ENCODE results near the gene ANKZF1.
"Not testable (repeated sequence)": the region's sequence is repeated elsewhere in the genome, so short reads cannot be mapped to it uniquely, and the experiment has no call there.

ANKZF1 gene

DNA sequence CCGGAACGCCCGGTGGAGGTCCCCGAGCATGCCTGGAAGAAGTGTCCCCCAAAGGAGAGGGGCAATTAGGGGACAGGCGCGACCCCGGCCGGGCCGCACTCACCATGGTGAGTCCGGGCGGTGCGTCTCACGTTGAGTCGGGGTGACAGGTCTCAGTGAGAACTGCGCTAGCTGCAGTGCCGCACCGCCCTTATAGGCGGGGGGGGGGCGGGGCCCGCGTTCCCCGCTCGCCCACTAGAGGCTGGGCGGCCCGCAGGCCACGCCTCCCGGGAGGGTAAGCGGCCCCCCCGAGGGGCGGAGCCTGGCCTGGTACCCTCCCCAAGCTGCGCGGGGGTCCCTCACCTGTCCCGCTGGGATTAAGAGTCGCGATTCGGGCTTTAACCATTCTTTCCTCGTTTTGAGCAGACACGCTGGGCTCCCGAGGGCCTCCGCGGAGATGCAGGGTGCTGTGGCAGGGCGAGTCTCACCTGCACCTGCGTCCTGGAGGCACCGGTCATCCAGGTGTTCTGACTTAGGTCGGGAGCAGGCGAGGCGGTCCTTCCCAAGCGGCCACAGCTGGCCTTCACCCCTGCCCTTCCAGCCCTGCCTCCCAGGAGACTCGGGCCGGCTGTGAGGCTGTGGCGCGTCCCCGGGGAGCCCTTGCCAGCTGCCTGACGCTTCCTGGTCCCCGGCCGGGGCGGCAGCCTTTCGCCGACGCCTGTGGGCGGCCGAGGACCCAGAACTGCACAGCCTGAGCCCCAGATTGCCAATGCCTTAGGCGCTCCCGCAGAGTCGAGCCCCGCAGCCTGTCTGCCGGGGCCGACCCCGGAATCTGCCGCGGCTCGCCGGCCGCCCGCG lies 24.4 kb downstream of the ANKZF1 start, which contains the start of gene TUBA4A:
Gene TUBA4A, minus strand, starts transcription at position 166 of the 837 bp plus-strand sequence. Its CDS starts 60 bp downstream, at position 106.
- DNase-seq (ENCODE audit: low read depth in 4 of 4, low spot score in 1 of 4), result peak; percentile 74 to 92 (median 83)

- DNase-seq (ENCODE audit: low read depth in 4 of 4, low spot score in 1 of 4), result no peak
These were observed 25.1 kb downstream of the ANKZF1 start for GRCh38 chr2:219254590-219255201.

GRCh38 chr2:219258942-219259341 lies 29.3 kb downstream of the ANKZF1 start:
- DNase-seq (ENCODE audit: low read depth in 4 of 4, low spot score in 1 of 4), result not testable (repeated sequence)

- DNase-seq (ENCODE audit: low read depth in 4 of 4, low spot score in 1 of 4), result no peak
These were observed 31.6 kb downstream of the ANKZF1 start for GRCh38 chr2:219261024-219261855.

DNA sequence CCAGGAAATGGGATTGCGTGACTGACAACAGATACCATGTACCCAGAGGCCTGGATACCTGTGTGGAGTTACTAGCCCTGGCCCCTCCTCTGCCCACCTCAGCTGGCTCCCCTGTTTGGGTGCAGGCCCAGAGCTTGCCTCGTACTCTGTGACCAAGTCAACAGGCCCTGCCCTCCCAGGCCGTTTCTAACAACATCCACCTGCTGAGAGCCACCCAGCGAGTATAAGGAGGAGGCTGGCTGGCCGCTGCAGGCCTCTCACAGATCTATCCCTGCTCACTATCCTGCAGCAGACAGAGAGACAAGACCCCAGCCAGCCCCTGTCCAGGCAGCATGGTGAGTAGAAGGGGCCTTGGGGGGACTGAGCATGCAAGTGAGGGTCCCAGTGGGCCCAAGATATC lies 36.6 kb downstream of the ANKZF1 start:
- no peak for DNase-seq (ENCODE audit: low read depth in 4 of 4, low spot score in 1 of 4)

DNA sequence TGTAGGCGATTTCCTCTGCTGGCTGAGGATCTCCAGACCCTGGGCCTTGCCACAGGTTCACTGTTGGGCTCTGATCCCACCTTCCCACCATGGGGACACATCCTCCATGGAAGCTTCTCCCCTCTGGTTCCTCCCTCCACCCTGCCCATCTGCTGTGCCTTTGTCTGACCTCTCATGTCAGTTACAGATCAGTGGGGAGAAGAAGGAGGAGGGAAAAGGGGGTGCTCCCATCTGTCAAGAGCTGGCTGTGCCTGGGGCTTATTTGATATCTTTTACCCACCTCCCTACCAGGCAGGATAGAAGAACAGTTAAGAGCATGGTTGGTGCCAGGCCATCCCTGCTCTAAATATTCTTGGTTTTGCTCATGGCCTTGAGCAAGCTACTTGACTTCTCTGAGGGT lies 37.3 kb downstream of the ANKZF1 start:
- no peak for DNase-seq (ENCODE audit: low read depth in 4 of 4, low spot score in 1 of 4)

DNA sequence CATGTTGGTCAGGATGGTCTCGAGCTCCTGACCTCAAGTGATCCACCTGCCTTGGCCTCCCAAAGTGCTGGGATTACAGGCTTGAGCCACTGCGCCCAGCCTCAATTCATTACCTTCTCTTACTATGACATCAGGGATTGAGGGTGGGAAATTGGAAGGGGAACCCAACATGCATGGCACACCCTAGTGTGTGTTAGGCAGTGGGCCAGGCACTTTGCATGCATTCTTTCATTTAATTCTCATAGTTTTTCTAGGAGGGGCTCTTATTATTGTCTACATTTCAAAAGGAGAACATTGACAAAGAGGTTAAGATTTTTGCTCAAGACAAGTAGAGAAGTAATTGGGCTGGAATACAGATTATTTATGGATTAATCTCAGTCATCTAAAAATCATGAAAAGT lies 38.7 kb downstream of the ANKZF1 start:
- no peak for DNase-seq (ENCODE audit: low read depth in 4 of 4, low spot score in 1 of 4)

GRCh38 chr2:219269362-219270054 lies 39.9 kb downstream of the ANKZF1 start:
- no peak for DNase-seq (ENCODE audit: low read depth in 4 of 4, low spot score in 1 of 4)

- DNase-seq (ENCODE audit: low read depth in 4 of 4, low spot score in 1 of 4), result no peak
These were observed 40.4 kb downstream of the ANKZF1 start for GRCh38 chr2:219270055-219270372.

DNA sequence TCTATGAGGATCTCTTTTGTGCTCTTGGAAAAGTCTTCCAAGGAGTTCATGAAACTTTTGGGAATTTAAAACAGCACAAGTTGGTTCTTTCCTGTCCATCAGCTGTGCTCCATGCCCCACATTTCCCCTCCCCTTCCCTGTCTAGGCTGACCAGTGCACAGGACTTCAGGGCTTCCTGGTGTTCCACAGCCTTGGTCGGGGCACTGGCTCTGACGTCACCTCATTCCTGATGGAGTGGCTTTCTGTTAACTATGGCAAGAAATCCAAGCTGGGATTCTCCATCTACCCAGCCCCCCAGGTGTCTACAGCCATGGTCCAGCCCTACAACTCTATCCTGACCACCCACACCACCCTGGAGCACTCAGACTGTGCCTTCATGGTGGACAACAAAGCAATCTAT lies 41.4 kb downstream of the ANKZF1 start:
- DNase-seq (ENCODE audit: low read depth in 4 of 4, low spot score in 1 of 4), result no peak

DNA sequence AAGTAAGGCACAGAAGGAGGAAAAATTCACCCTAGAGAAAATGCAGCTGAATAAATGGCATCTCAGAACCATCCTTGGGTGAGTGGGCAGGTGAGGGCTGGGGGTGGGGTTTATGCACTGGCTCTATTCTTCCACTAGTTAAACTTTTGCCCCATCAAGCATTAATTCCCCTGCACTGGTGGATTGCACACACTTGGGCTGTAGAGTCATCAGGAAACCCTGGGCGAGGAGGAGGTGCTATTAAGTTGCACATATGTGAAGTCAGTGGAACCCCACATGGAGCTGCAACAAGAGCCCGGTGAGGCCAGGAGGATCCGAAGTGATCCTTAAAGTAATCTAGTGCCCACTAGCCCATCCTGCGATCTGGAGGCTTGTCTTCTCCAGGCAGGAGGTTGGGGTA lies 42.8 kb downstream of the ANKZF1 start:
- DNase-seq (ENCODE audit: low read depth in 4 of 4, low spot score in 1 of 4), result no peak

DNA sequence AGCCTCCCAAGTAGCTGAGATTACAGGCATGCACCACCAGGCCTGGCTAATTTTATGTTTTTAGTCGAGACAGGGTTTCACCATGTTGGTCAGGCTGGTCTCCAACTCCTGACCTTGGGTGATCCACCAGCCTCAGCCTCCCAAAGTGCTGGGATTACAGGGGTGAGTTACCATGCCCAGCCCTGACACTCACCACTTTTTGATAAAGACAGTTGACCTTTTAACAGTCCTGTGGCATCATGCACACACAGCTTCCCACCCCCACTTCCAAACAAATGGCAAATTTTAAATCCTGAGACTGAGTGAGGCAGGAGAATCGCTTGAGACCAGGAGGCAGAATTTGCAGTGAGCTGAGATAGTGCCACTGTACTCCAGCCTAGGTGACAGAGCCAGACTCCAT lies 43.4 kb downstream of the ANKZF1 start:
- DNase-seq (ENCODE audit: low read depth in 4 of 4, low spot score in 1 of 4), result no peak

GRCh38 chr2:219273937-219274336 lies 44.3 kb downstream of the ANKZF1 start:
- DNase-seq (ENCODE audit: low read depth in 4 of 4, low spot score in 1 of 4), result no peak

DNA sequence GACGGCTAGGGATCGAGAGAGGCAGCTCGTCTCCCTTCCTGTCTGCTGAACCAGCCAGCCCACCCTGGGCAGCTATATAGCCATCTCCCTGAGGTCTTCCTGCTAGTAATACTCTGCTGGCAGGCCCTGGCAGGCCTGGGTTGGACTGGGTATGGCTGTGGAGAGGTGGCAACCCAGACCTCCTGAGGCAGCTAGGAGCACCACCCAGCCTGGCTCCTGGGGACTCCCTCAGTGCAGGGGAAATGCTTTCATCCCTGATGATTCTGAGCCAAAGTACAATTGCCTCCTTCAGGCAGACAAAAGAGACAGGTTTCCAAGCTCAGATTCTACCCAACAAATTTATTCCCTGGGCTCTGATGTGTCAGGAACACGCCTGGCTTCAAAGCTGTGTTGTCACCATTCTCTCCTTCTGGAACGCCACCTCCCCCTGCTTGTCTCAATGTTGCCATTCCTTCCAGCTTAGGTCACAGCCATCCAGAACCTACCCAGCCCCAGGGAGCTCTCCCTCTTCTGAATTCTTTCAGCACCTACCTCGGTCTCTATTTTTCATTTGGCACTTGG lies 44.8 kb downstream of the ANKZF1 start:
- no peak for DNase-seq (ENCODE audit: low read depth in 4 of 4, low spot score in 1 of 4)

- DNase-seq (ENCODE audit: low read depth in 4 of 4, low spot score in 1 of 4), result peak in 3 of 4 experiments; percentile 62 to 65 (median 64)
These were observed 48.4 kb downstream of the ANKZF1 start for GRCh38 chr2:219277703-219278654.

DNA sequence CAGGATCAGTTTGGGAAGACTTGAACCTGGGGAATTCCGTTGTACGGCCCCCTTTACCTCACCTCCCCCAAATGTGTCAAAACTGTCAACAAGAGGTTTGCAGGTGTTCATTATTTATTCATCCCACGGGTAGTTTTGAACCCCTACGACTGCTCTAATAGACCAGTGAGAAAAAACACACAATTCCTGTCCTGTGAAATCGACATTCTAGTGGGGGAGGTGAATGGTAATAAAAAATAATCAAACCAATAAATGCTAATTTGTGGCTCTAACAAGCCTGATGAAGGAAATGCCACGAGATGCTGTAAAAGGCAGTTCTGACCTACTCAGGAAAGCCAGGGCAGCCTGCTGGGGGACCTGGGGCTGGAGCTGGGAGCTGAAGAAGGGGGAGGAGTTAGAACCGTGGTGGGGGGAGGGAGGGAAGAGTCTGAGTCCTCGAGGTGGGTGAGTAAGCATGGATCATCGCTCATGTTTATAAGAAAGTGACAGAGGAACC lies 49.1 kb downstream of the ANKZF1 start:
- no peak for DNase-seq (ENCODE audit: low read depth in 4 of 4, low spot score in 1 of 4)

DNA sequence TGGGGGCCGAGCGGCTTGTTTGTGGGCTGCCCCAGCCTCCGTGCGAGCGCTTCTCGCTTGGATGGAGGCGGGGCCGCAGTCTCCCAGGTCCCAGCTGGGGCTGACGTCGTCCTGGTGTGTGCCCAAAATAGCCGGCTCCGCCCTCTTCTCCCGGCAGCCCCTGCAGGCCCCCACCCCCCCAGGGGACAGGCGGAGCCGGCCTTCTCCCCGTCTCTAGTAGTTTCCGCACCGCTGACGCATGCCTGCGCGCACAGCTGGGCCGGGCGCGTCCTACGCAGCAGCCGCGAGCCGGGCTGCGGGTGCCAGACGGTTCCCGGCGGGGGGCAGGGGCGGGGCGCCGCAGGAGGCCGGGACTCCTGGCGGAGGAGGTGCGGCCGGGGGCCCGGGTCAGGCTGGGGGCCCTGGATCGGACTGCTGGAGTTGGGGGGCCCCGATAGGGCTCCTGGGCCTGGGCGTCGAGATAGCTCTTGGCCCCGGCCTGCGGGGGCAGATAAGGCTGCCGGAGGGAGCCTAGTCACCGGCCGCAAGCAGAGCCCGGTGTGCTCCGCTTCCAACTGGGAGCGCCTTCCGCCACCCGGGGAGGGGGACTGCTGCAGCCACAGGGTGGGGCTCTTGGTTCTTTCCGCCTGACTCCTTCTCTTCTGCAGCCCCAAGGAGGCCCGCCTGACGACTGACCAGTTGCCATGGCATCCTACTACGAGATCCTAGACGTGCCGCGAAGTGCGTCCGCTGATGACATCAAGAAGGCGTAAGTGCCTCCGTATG lies 49.7 kb downstream of the ANKZF1 start, which contains the start of gene DNAJB2:
Gene DNAJB2, plus strand, starts transcription at position 216 of the 765 bp plus-strand sequence. Its CDS starts 468 bp downstream, at position 684.
- DNase-seq (ENCODE audit: low read depth in 4 of 4, low spot score in 1 of 4), result peak; percentile 93 to 99 (median 97)

- no peak for DNase-seq (ENCODE audit: low read depth in 4 of 4, low spot score in 1 of 4)
These were observed 50.4 kb downstream of the ANKZF1 start for GRCh38 chr2:219279916-219280516.

All from stimulated activated CD4-positive, alpha-beta T cell treated with anti-CD3 and anti-CD28 coated beads, Interleukin-1b, Interleukin-23, amount 100 ng/mL, for 24 hours (primary cell).